Melanocyte of skin (primary cell): ENCODE results near the gene ORC6. TPM values are rescaled to one million over a fixed set of nuclear protein-coding genes. Genes with fewer than 3 reads are reported as not detected.

ENCODE experiments used
- total RNA-seq, 2 donors: library from RNA; depleted of rRNA; stranded (reverse); fragments of >200 nt; gene quantifications; 2 replicates each; pipeline ENCODE4 v1.2.3, GENCODE V29; 2012

The ORC6 gene
- 10 to 100 TPM; 12.4 to 42.0 TPM for total RNA-seq

GRCh38 chr16:46689365-46690280 lies at the start of gene ORC6:
Gene ORC6 (plus strand): TSS chr16:46689659. CDS start chr16:46689706, 47 bp downstream.

GRCh38 chr16:46688654-46689364 lies 650 bp upstream of the ORC6 start, which contains the start of gene VPS35:
Gene VPS35 (minus strand): TSS chr16:46689178. CDS start chr16:46689133, 45 bp downstream.

Other genes starting within 250 kb of the ORC6 start
- gene SHCBP1, start 68.3 kb upstream of the ORC6 start, total RNA-seq, result 10 to 100 TPM; 14.1 to 42.0 TPM
- gene VPS35, start 481 bp upstream of the ORC6 start, total RNA-seq, result 100 to 1,000 TPM; 120 to 145 TPM
- gene MYLK3, start 58.7 kb downstream of the ORC6 start, total RNA-seq, result 1 to 10 TPM in 1 of 2 donors, under 1 TPM in 1; 0.67 to 1.4 TPM
- 1 to 10 TPM; 5.5 to 6.3 TPM for gene C16orf87, start 141.5 kb downstream of the ORC6 start, total RNA-seq
- 1 to 10 TPM; 3.1 to 5.7 TPM for gene GPT2, start 194.7 kb downstream of the ORC6 start, total RNA-seq